ELF-1 (cell line): Measurements from ENCODE around the gene LTF.
"Not testable (repeated sequence)": the region's sequence is repeated elsewhere in the genome, so short reads cannot be mapped to it uniquely, and the experiment has no call there.

Experiments used
- DNase-seq: peaks from one replicate; pipeline ENCODE4 v3.0.0-alpha.2; 2016; ENCODE audit warnings: low read depth, low spot score

The LTF gene

GRCh38 chr3:46442576-46443530, 21.9 kb downstream of the LTF start:
- DNase-seq: no peak

- DNase-seq: no peak
Measured at GRCh38 chr3:46440531-46441294, 24.0 kb downstream of the LTF start.

- DNase-seq: no peak
Measured at GRCh38 chr3:46438831-46439230, 25.9 kb downstream of the LTF start.

- DNase-seq: no peak
Measured at GRCh38 chr3:46435081-46435726, 29.5 kb downstream of the LTF start.

GRCh38 chr3:46433841-46434240, 30.9 kb downstream of the LTF start:
- DNase-seq: no peak

- not testable (repeated sequence) for DNase-seq
Measured at GRCh38 chr3:46433118-46433517, 31.6 kb downstream of the LTF start.

- not testable (repeated sequence) for DNase-seq
Measured at GRCh38 chr3:46431905-46432304, 32.8 kb downstream of the LTF start.

- not testable (repeated sequence) for DNase-seq
Measured at GRCh38 chr3:46430879-46431278, 33.8 kb downstream of the LTF start.

GRCh38 chr3:46429671-46430070, 35.0 kb downstream of the LTF start:
- no peak for DNase-seq

GRCh38 chr3:46429250-46429649, 35.5 kb downstream of the LTF start:
- DNase-seq: peak; percentile 10

GRCh38 chr3:46427916-46428833, 36.5 kb downstream of the LTF start:
- no peak for DNase-seq

GRCh38 chr3:46427404-46427803, 37.3 kb downstream of the LTF start:
- peak; percentile 15 for DNase-seq

- not testable (repeated sequence) for DNase-seq
Measured at GRCh38 chr3:46426476-46426875, 38.2 kb downstream of the LTF start.

GRCh38 chr3:46423588-46423987, 41.1 kb downstream of the LTF start:
- no peak for DNase-seq

GRCh38 chr3:46422617-46423016, 42.1 kb downstream of the LTF start:
- DNase-seq: no peak

- no peak for DNase-seq
Measured at GRCh38 chr3:46420931-46421330, 43.8 kb downstream of the LTF start.

- no peak for DNase-seq
Measured at GRCh38 chr3:46419816-46420215, 44.9 kb downstream of the LTF start.

- no peak for DNase-seq
Measured at GRCh38 chr3:46417841-46418611, 46.7 kb downstream of the LTF start.

- DNase-seq: no peak
Measured at GRCh38 chr3:46416811-46417510, 47.7 kb downstream of the LTF start.
